Skeletal muscle satellite cell (primary cell): ENCODE results near the gene RAB20.

Experiments
- H3K27me3 ChIP-seq: 2 replicates; pipeline ENCODE4 v1.7.0; 2013; ENCODE audit warnings: low read length; ENCODE audit not compliant: control insufficient read depth, insufficient read depth
- H3K36me3 ChIP-seq: 2 replicates; pipeline ENCODE4 v1.7.0; 2013; ENCODE audit warnings: mild to moderate bottlenecking, control low read depth, low read length; ENCODE audit not compliant: insufficient read depth
- H3K4me1 ChIP-seq: 2 replicates; pipeline ENCODE4 v1.7.0; 2013; ENCODE audit warnings: low read length; ENCODE audit not compliant: control insufficient read depth, insufficient read depth
- H3K4me2 ChIP-seq: 2 replicates; pipeline ENCODE4 v1.7.0; 2013; ENCODE audit warnings: mild to moderate bottlenecking, low read length
- H3K4me3 ChIP-seq: 2 replicates; pipeline ENCODE4 v1.7.0; 2013; ENCODE audit warnings: low read length
- H3K9ac ChIP-seq: 2 replicates; pipeline ENCODE4 v1.7.0; 2013; ENCODE audit warnings: mild to moderate bottlenecking, low read depth, low read length, moderate library complexity
- H3K9me3 ChIP-seq: replicated peaks from 2 replicates; pipeline ENCODE4 v1.7.0; 2013; ENCODE audit warnings: mild to moderate bottlenecking, control low read depth, low read length

RAB20 gene

DNA sequence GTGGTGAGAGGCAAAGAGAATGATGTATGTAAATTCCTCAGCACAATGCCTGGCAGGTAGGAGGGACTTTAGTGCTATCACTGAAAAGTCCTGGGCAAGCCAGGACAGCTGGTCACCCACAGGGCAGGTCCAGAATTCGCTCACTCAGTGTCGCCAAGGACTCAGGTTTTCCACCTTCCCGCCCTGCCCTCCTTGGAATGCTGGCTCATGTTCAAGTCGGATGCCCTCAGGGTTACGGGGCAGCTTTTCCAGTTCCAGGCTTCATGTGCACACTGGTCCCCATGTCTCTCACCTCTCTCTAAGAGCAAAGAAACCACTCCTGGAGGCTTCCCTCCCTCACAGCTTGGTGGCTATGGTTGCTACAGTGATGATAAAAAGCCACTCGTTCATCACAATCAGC lies 29.1 kb upstream of the RAB20 start:
- no peaks in the 10 kb centered on the region for H3K36me3 ChIP-seq
- no peaks in the 10 kb centered on the region for H3K4me1 ChIP-seq
- no peak overlapping the region for H3K4me3 ChIP-seq
- no peak overlapping the region for H3K4me2 ChIP-seq
- no peak overlapping the region for H3K9ac ChIP-seq
- peaks cover 15% of the 10 kb centered on the region for H3K27me3 ChIP-seq
- no peaks in the 10 kb centered on the region for H3K9me3 ChIP-seq

DNA sequence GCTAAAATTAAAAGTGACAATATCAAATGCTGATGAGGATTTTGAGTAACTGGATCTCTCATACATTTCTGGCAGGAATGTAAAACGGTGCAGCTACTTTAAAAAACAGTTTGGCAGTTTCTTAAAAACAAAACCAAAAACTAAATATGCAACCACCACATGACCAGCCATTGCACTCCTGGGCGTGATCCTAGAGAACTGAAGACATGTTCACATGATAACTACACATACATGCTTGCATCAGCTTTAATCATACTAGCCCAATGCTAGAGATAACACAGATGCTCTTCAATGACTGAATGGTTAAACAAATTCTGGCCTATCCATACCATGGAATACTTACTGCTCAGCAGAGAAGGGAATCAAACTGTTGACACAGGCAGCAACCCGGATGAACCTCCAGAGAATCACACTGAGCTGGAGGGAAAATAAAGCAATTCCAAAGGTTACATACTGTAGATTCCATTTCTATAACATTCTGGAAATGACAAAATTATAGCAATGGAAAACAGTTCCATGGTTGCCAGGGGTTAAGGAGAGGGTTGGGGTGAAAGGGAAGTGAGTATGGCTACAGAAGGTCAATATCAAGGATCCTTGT lies 28.4 kb upstream of the RAB20 start:
- Histone ChIP-seq H3K9ac (no peak overlapping the region), H3K4me3 (no peak overlapping the region), H3K36me3 (no peaks in the 10 kb centered on the region), H3K27me3 (peaks cover 15% of the 10 kb centered on the region), H3K4me2 (no peak overlapping the region), H3K9me3 (no peaks in the 10 kb centered on the region), H3K4me1 (no peaks in the 10 kb centered on the region)

DNA sequence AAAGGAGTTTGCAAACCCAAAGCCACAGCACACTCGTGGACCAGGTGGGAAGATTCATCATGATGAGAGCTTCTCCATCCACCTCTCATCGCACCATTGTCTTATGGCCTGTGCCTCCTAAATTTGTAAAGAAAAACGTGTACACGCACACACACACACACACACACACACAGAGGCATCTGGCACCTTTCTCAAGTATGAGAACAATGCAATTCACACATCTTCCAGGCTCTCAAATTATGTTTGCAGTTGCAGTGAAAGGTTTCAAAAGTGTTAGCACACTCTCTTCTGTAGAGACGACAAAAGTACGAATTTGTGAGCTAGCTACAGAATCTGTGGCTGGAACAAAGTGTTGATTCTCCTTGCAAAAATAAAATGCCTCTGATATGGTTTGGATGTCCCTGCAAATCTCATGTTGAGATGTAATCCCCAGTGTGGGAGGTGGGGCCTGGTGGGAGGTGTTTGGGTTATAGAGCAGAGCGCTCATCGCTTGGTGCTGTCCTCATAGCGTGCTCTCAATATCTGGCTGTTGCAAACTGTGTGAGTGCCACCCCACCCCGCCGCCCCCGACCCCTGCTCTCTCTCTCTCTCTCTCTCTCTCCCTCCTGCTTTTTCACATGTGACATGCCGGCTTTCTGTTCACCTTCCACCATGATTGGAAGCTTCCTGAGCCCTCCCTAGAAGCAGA lies 21.8 kb upstream of the RAB20 start:
- Histone ChIP-seq H3K27me3 (peaks cover 19% of the 10 kb centered on the region), H3K9me3 (no peaks in the 10 kb centered on the region), H3K4me2 (no peak overlapping the region), H3K36me3 (no peaks in the 10 kb centered on the region), H3K4me3 (no peak overlapping the region), H3K4me1 (no peaks in the 10 kb centered on the region), H3K9ac (no peak overlapping the region)

- Histone ChIP-seq H3K9ac (no peak overlapping the region), H3K4me1 (no peaks in the 10 kb centered on the region), H3K9me3 (no peaks in the 10 kb centered on the region), H3K4me3 (no peak overlapping the region), H3K4me2 (no peak overlapping the region), H3K36me3 (no peaks in the 10 kb centered on the region), H3K27me3 (peaks cover 15% of the 10 kb centered on the region)
These were observed 21.0 kb upstream of the RAB20 start for GRCh38 chr13:110582421-110582954.

- H3K9ac ChIP-seq: no peak overlapping the region
- H3K4me2 ChIP-seq: no peak overlapping the region
- H3K9me3 ChIP-seq: no peaks in the 10 kb centered on the region
- peaks cover 15% of the 10 kb centered on the region for H3K27me3 ChIP-seq
- H3K36me3 ChIP-seq: no peaks in the 10 kb centered on the region
- no peak overlapping the region for H3K4me3 ChIP-seq
- no peaks in the 10 kb centered on the region for H3K4me1 ChIP-seq
These were observed 20.1 kb upstream of the RAB20 start for GRCh38 chr13:110581506-110582185.

DNA sequence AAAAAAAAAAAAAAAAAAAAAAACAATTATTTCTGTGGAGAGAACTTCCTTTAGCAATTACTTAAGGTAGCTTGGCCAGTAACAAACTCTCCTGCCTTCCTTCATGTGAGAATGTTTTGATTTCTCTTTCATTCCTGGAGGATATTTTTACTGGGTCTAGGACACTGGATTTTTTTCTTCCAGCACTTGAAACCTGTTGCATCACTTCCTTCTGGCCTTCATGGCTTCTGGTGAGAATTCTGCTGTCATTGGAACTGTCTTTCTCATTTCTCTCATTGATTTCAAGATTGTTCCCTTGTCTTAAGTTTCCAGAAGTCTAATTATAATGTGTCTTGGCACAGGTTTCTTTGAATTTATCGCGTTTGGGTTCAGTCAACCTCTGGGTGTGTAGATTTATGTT lies 19.3 kb upstream of the RAB20 start:
- peaks cover 20% of the 10 kb centered on the region for H3K27me3 ChIP-seq
- H3K9me3 ChIP-seq: no peaks in the 10 kb centered on the region
- no peaks in the 10 kb centered on the region for H3K36me3 ChIP-seq
- H3K4me1 ChIP-seq: no peaks in the 10 kb centered on the region
- no peak overlapping the region for H3K9ac ChIP-seq
- H3K4me2 ChIP-seq: no peak overlapping the region
- no peak overlapping the region for H3K4me3 ChIP-seq

DNA sequence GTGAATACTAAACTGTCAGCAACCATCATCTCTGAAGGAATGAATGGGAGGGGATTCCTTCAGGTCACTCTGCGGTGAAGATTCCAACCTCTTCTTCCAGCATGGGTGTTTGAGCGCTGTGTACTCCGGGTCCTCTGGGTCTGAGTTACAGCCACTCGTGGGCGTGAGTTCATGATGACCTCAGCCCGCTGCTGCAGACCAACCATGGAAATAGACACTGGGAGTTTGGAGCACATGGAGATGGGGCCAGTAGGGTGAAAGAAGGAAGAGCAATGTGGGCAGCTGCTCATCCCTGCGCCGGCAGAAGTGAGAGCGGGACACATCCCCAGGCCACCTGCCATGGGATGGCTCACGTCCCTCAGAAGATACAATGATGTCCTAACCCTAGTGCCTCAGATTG lies 16.8 kb upstream of the RAB20 start:
- Histone ChIP-seq H3K4me3 (no peak overlapping the region), H3K9ac (no peak overlapping the region), H3K36me3 (no peaks in the 10 kb centered on the region), H3K9me3 (no peaks in the 10 kb centered on the region), H3K4me1 (peaks cover 4% of the 10 kb centered on the region), H3K4me2 (no peak overlapping the region), H3K27me3 (peaks cover 39% of the 10 kb centered on the region)

DNA sequence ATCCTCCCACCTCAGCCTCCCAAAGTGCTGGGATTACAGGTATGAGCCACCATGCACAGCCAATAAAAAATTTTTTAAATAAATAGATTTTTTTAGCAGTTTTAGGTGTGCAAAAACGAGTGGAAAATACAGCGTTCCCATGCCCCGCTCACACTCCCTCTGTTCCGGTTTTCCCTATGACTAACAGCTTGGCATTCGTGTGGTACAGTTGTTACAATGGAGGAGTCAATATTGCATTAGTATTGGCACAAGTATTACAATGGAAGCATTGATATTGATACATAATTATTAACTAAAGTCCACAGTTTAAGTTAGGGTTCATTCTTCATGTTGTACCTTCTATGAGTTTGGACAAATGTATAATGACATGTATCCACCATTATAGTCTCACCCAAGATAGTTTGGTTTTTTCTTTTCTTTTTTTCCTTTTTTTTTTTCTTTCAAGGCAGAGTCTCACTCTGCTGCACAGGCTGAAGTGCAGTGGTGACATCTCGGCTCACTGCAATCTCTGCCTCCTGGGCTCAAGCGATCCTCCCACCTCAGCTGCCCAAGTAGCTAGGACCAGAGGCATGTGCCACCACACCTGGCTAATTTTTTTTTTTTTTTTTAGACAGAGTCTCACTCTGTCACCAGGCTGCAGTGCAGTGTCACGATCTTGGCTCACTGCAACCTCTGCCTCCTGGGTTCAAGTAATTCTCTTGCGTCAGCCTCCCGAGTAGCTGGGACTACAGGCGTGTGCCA lies 15.4 kb upstream of the RAB20 start:
- no peak overlapping the region for H3K4me3 ChIP-seq
- peaks cover 4% of the 10 kb centered on the region for H3K4me1 ChIP-seq
- peaks cover 53% of the 10 kb centered on the region for H3K27me3 ChIP-seq
- no peak overlapping the region for H3K4me2 ChIP-seq
- H3K9ac ChIP-seq: no peak overlapping the region
- H3K36me3 ChIP-seq: no peaks in the 10 kb centered on the region
- no peaks in the 10 kb centered on the region for H3K9me3 ChIP-seq

DNA sequence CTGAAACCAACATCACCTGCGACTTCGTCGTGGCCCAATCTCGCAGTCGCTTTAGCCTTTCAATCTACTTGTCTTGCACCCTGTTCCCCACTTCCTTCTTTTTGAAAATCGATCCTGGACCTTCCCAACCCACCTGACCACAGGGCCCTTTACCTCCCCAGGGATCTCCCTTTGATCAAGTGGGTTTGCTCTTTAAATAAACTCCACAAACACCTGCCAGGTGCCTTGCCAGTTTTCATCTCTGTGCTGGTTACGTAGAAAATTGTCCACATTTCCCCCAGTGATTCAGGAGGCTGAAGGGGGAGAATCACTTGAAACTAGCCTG lies 14.5 kb upstream of the RAB20 start:
- Histone ChIP-seq H3K4me2 (no peak overlapping the region), H3K9ac (no peak overlapping the region), H3K4me1 (peaks cover 4% of the 10 kb centered on the region)

GRCh38 chr13:110575322-110576069 lies 14.0 kb upstream of the RAB20 start:
- H3K4me2 ChIP-seq: peak overlapping the region; percentile 13
- no peak overlapping the region for H3K9ac ChIP-seq
- H3K27me3 ChIP-seq: peaks cover 64% of the 10 kb centered on the region
- no peaks in the 10 kb centered on the region for H3K9me3 ChIP-seq
- no peaks in the 10 kb centered on the region for H3K36me3 ChIP-seq
- peaks cover 4% of the 10 kb centered on the region for H3K4me1 ChIP-seq
- H3K4me3 ChIP-seq: no peak overlapping the region

More for the DNA sequence above, 14.5 kb upstream of the RAB20 start:
- Histone ChIP-seq H3K9me3 (no peaks in the 10 kb centered on the region), H3K4me3 (no peak overlapping the region), H3K27me3 (peaks cover 62% of the 10 kb centered on the region), H3K36me3 (no peaks in the 10 kb centered on the region)

GRCh38 chr13:110574161-110574560 lies 12.6 kb upstream of the RAB20 start:
- no peak overlapping the region for H3K4me3 ChIP-seq
- no peak overlapping the region for H3K4me2 ChIP-seq
- H3K27me3 ChIP-seq: peaks cover 67% of the 10 kb centered on the region
- peaks cover 4% of the 10 kb centered on the region for H3K4me1 ChIP-seq
- no peaks in the 10 kb centered on the region for H3K36me3 ChIP-seq
- no peaks in the 10 kb centered on the region for H3K9me3 ChIP-seq
- no peak overlapping the region for H3K9ac ChIP-seq
